A549 (cell line): ENCODE data around the gene LRP5.

Source experiments
- CBX2 ChIP-seq: fragments of 200-600 bp; sonication (generic); IDR thresholded peaks from 2 replicates; pipeline ENCODE4 v1.6.1; 2016; ENCODE audit warnings: low read depth, mild to moderate bottlenecking, borderline replicate concordance
- CBX8 ChIP-seq: fragments of 200-600 bp; sonication (generic); IDR thresholded peaks from 2 replicates; pipeline ENCODE4 v1.6.1; 2016
- CEBPB ChIP-seq, 2 experiments: fragments of >200 bp in 1 of 2; sonication (Bioruptor Twin) in 1 of 2; formaldehyde crosslinking in 1 of 2; IDR thresholded peaks; 2 replicates each; pipeline ENCODE4 v1.6.1; 2012 to 2016
- EHMT2 ChIP-seq: fragments of 200-600 bp; sonication (generic); IDR thresholded peaks from 2 replicates; pipeline ENCODE4 v1.6.1; 2016; ENCODE audit warnings: antibody characterized with exemption, low read depth, mild to moderate bottlenecking, moderate library complexity
- EP300 ChIP-seq, 2 experiments: fragments of >200 bp; sonication (Bioruptor Twin); formaldehyde crosslinking; IDR thresholded peaks; 2 replicates in 1 of 2; 3 replicates in 1 of 2; pipeline ENCODE4 v1.6.1; 2016 to 2017
- HDAC2 ChIP-seq: fragments of 200-600 bp; sonication (generic); IDR thresholded peaks from 2 replicates; pipeline ENCODE4 v1.6.1; 2016
- MAZ ChIP-seq: fragments of 150-350 bp; IDR thresholded peaks from 2 replicates; pipeline ENCODE4 v1.6.1; 2014; ENCODE audit warnings: antibody characterized with exemption, low read depth, low read length, borderline replicate concordance
- POLR2A ChIP-seq: IDR thresholded peaks from 2 replicates; pipeline ENCODE4 v1.6.1; 2012; ENCODE audit warnings: mild to moderate bottlenecking, low read length
- RAD21 ChIP-seq, 2 experiments: fragments of >200 bp in 1 of 2; sonication (Bioruptor Twin) in 1 of 2; formaldehyde crosslinking in 1 of 2; IDR thresholded peaks in 1 of 2; conservative IDR thresholded peaks in 1 of 2; 2 replicates in 1 of 2; 3 replicates in 1 of 2; pipeline ENCODE4 v1.6.1; 2012 to 2018; ENCODE audit warnings: inconsistent platforms in 1 of 2
- SREBF2 ChIP-seq: fragments of 450-650 bp; IDR thresholded peaks from 2 replicates; pipeline ENCODE4 v1.6.1; 2014; ENCODE audit warnings: mild to moderate bottlenecking, moderate library complexity
- TP53 ChIP-seq: fragments of 250-450 bp; sonication (Bioruptor Pico); IDR thresholded peaks from 2 replicates; pipeline ENCODE4 v1.5.0; 2021; ENCODE audit warnings: mild to moderate bottlenecking, moderate library complexity
- TF ChIP-seq, protein P1 (sequence below): fragments of >200 bp; sonication (Bioruptor Twin); formaldehyde crosslinking; IDR thresholded peaks from 3 replicates; pipeline ENCODE4 v1.5.1; 2016
- TF ChIP-seq, protein P2 (sequence below): fragments of 200-600 bp; sonication (generic); IDR thresholded peaks from 2 replicates; pipeline ENCODE4 v1.6.1; 2016; ENCODE audit warnings: antibody characterized with exemption, mild to moderate bottlenecking, moderate library complexity
- TF ChIP-seq, protein P3 (sequence below): fragments of >200 bp; sonication (Bioruptor Twin); formaldehyde crosslinking; IDR thresholded peaks from 3 replicates; pipeline ENCODE4 v1.6.1; 2016

DNA sequence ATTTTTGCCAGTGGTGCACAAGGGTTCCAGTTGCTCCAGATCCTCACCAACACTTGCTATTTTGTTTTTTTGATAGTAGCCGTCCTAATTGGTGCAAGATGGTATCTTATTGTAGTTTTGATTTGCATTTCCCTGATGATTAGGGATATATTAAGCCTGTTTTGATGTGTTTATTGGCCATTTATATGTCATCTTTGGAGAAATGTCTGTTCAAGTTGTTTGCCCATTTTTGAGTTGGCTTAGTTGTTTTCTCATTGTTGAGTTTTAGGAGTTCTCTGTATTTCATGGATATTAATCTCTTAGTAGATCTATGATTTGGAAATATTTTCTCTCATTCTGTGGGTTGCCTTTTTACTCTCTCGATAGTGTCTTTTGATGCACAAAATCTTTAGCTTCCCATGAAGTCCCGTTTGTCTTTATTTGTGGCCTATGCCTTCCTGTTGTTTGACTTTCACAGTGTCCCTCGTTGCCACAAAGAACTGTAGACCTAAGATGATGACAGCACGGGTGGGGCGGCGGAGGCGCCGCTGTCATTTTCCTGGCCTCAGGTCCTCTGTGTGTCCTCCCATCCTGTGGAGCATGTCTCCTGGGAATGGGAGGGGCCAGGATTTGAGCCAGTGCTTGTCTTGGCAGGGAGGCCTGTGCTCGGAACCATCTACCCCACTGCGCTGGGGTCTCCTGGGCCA, 33.5 kb downstream of the LRP5 start:
- TF ChIP-seq POLR2A (no peak), SREBF2 (no peak), HDAC2 (no peak), CEBPB (IDR thresholded peaks at IDR 0.05) (no peak), EHMT2 (no peak), TP53 (CRISPR knock-in tag) (no peak), EP300 (IDR thresholded peaks at IDR 0.05) (no peak), CBX2 (no peak), MAZ (no peak), CBX8 (no peak), RAD21 (conservative IDR thresholded peaks at IDR 0.05 in 1 of 2, IDR thresholded peaks at IDR 0.05 in 1 of 2) (no peak)
- TF ChIP-seq, protein P1, sequence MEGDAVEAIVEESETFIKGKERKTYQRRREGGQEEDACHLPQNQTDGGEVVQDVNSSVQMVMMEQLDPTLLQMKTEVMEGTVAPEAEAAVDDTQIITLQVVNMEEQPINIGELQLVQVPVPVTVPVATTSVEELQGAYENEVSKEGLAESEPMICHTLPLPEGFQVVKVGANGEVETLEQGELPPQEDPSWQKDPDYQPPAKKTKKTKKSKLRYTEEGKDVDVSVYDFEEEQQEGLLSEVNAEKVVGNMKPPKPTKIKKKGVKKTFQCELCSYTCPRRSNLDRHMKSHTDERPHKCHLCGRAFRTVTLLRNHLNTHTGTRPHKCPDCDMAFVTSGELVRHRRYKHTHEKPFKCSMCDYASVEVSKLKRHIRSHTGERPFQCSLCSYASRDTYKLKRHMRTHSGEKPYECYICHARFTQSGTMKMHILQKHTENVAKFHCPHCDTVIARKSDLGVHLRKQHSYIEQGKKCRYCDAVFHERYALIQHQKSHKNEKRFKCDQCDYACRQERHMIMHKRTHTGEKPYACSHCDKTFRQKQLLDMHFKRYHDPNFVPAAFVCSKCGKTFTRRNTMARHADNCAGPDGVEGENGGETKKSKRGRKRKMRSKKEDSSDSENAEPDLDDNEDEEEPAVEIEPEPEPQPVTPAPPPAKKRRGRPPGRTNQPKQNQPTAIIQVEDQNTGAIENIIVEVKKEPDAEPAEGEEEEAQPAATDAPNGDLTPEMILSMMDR: no peak
- TF ChIP-seq, protein P2, sequence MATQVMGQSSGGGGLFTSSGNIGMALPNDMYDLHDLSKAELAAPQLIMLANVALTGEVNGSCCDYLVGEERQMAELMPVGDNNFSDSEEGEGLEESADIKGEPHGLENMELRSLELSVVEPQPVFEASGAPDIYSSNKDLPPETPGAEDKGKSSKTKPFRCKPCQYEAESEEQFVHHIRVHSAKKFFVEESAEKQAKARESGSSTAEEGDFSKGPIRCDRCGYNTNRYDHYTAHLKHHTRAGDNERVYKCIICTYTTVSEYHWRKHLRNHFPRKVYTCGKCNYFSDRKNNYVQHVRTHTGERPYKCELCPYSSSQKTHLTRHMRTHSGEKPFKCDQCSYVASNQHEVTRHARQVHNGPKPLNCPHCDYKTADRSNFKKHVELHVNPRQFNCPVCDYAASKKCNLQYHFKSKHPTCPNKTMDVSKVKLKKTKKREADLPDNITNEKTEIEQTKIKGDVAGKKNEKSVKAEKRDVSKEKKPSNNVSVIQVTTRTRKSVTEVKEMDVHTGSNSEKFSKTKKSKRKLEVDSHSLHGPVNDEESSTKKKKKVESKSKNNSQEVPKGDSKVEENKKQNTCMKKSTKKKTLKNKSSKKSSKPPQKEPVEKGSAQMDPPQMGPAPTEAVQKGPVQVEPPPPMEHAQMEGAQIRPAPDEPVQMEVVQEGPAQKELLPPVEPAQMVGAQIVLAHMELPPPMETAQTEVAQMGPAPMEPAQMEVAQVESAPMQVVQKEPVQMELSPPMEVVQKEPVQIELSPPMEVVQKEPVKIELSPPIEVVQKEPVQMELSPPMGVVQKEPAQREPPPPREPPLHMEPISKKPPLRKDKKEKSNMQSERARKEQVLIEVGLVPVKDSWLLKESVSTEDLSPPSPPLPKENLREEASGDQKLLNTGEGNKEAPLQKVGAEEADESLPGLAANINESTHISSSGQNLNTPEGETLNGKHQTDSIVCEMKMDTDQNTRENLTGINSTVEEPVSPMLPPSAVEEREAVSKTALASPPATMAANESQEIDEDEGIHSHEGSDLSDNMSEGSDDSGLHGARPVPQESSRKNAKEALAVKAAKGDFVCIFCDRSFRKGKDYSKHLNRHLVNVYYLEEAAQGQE: no peak
- TF ChIP-seq, protein P3, sequence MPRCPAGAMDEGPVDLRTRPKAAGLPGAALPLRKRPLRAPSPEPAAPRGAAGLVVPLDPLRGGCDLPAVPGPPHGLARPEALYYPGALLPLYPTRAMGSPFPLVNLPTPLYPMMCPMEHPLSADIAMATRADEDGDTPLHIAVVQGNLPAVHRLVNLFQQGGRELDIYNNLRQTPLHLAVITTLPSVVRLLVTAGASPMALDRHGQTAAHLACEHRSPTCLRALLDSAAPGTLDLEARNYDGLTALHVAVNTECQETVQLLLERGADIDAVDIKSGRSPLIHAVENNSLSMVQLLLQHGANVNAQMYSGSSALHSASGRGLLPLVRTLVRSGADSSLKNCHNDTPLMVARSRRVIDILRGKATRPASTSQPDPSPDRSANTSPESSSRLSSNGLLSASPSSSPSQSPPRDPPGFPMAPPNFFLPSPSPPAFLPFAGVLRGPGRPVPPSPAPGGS: no peak
